Measurements from ENCODE around the gene TBC1D5. TPM values are rescaled to one million over a fixed set of nuclear protein-coding genes. Genes with fewer than 3 reads are reported as not detected.

The TBC1D5 gene
- total and polyA plus RNA-seq, 2 of the 8 experiments (the other 6 are each of a cell fraction or from before 2014, with no cell fraction given): 11.0 to 22.9 TPM

- TF ChIP-seq, protein P1, sequence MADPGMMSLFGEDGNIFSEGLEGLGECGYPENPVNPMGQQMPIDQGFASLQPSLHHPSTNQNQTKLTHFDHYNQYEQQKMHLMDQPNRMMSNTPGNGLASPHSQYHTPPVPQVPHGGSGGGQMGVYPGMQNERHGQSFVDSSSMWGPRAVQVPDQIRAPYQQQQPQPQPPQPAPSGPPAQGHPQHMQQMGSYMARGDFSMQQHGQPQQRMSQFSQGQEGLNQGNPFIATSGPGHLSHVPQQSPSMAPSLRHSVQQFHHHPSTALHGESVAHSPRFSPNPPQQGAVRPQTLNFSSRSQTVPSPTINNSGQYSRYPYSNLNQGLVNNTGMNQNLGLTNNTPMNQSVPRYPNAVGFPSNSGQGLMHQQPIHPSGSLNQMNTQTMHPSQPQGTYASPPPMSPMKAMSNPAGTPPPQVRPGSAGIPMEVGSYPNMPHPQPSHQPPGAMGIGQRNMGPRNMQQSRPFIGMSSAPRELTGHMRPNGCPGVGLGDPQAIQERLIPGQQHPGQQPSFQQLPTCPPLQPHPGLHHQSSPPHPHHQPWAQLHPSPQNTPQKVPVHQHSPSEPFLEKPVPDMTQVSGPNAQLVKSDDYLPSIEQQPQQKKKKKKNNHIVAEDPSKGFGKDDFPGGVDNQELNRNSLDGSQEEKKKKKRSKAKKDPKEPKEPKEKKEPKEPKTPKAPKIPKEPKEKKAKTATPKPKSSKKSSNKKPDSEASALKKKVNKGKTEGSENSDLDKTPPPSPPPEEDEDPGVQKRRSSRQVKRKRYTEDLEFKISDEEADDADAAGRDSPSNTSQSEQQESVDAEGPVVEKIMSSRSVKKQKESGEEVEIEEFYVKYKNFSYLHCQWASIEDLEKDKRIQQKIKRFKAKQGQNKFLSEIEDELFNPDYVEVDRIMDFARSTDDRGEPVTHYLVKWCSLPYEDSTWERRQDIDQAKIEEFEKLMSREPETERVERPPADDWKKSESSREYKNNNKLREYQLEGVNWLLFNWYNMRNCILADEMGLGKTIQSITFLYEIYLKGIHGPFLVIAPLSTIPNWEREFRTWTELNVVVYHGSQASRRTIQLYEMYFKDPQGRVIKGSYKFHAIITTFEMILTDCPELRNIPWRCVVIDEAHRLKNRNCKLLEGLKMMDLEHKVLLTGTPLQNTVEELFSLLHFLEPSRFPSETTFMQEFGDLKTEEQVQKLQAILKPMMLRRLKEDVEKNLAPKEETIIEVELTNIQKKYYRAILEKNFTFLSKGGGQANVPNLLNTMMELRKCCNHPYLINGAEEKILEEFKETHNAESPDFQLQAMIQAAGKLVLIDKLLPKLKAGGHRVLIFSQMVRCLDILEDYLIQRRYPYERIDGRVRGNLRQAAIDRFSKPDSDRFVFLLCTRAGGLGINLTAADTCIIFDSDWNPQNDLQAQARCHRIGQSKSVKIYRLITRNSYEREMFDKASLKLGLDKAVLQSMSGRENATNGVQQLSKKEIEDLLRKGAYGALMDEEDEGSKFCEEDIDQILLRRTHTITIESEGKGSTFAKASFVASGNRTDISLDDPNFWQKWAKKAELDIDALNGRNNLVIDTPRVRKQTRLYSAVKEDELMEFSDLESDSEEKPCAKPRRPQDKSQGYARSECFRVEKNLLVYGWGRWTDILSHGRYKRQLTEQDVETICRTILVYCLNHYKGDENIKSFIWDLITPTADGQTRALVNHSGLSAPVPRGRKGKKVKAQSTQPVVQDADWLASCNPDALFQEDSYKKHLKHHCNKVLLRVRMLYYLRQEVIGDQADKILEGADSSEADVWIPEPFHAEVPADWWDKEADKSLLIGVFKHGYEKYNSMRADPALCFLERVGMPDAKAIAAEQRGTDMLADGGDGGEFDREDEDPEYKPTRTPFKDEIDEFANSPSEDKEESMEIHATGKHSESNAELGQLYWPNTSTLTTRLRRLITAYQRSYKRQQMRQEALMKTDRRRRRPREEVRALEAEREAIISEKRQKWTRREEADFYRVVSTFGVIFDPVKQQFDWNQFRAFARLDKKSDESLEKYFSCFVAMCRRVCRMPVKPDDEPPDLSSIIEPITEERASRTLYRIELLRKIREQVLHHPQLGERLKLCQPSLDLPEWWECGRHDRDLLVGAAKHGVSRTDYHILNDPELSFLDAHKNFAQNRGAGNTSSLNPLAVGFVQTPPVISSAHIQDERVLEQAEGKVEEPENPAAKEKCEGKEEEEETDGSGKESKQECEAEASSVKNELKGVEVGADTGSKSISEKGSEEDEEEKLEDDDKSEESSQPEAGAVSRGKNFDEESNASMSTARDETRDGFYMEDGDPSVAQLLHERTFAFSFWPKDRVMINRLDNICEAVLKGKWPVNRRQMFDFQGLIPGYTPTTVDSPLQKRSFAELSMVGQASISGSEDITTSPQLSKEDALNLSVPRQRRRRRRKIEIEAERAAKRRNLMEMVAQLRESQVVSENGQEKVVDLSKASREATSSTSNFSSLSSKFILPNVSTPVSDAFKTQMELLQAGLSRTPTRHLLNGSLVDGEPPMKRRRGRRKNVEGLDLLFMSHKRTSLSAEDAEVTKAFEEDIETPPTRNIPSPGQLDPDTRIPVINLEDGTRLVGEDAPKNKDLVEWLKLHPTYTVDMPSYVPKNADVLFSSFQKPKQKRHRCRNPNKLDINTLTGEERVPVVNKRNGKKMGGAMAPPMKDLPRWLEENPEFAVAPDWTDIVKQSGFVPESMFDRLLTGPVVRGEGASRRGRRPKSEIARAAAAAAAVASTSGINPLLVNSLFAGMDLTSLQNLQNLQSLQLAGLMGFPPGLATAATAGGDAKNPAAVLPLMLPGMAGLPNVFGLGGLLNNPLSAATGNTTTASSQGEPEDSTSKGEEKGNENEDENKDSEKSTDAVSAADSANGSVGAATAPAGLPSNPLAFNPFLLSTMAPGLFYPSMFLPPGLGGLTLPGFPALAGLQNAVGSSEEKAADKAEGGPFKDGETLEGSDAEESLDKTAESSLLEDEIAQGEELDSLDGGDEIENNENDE (IDR thresholded peaks at IDR 0.05; ENCODE audit: insufficient replicate concordance, low read length): no peak
- TF ChIP-seq TEAD4 (IDR thresholded peaks at IDR 0.05; ENCODE audit: low read depth, low read length) (no peak), SRF (IDR thresholded peaks at IDR 0.05; ENCODE audit: low read depth, low read length) (no peak), RFX5 (IDR thresholded peaks at IDR 0.05; ENCODE audit: borderline replicate concordance, low read depth, low read length) (no peak), SP1 (IDR thresholded peaks at IDR 0.05; ENCODE audit: low read depth, low read length) (no peak), POU5F1 (IDR thresholded peaks at IDR 0.05; ENCODE audit: low read depth, low read length) (no peak), CBX5 (IDR thresholded peaks at IDR 0.05; ENCODE audit: low read depth, low read length) (no peak), SP4 (IDR thresholded peaks at IDR 0.05; ENCODE audit: low read length) (no peak), SIX5 (IDR thresholded peaks at IDR 0.05; ENCODE audit: low read depth, low read length) (no peak)
Observed at GRCh38 chr3:17411157-17411877, 331.1 kb downstream of the TBC1D5 start (continued).
